D341Med (cell line): ENCODE data around the gene KCNMA1.

Experiments used
- DNase-seq: peaks from one replicate; pipeline ENCODE4 v3.0.0; 2012; ENCODE audit warnings: low spot score

Gene KCNMA1

GRCh38 chr10:77485847-77486246 is 151.8 kb downstream of the KCNMA1 start:
- DNase-seq: no peak

DNA sequence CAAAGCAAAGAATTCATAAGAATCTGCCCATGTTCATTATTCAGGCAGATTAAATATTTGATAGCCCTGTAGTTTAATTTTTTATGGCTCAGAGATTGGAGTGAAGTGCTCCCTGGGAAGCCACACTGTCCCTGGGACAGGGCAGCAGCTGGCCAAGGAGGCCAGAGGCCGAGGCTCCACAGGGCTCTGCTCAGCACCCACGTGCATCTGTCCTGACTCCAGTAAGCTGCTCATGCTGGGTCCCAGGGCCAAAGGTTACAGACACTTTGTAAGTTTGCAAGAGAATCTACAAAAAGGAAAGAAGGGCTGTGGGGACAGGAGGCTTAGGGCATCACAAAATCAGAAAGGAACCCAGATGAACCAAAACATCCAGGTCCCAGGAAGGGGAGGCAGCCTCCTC is 155.5 kb downstream of the KCNMA1 start:
- DNase-seq: no peak

DNA sequence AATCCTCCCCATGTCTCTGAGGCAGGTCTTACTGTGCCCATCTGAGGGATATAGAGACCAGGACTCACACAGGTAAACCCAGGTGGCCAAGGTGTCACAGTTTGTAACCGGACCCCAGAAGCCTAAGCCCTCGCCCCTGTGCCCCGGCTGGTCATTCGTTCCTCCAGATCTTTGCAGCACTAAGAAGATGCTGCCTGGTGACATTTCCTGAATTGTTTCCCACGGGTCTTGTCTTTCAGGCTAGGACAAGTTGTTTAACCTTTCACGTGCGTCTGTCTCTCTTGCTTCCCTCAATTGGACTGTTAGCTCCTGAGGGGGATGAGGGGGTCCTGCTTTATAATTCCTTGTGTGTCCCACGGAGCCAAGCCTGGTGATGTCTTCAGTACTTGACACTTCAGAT is 158.0 kb downstream of the KCNMA1 start:
- DNase-seq: no peak

- no peak for DNase-seq
Measured at GRCh38 chr10:77478962-77479359, 158.6 kb downstream of the KCNMA1 start.

DNA sequence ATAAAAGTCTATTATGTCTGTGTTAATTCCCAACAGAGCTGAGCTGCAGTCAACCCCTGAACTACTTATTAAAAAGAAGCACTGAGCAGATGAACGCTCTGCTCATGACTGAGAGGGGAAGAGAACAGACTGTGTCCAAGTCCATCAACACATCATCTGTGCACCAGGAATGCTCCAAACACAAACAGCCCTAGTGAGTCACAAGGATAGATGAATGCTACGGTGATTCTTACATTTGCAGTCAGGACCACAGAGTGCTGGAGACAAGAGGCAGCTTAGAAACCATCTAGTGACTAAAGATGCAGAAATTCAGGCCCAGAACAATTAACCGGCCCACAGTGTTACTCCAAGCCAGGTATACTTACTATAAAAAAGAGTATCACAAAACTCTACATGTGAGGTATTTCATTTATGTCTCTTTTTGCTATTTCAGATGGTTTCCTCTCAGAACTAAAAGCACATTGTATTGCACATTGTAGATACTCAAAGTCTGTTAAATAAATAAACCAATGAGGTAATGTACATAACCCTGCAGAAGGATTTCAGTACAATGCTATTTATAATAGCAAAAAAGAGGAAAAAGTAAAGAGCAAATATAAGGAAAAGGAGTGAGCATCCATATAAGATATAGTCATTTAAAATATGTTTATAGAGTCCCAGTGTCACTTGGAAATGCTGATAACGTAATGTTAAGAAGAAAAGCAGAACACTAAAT is 159.2 kb downstream of the KCNMA1 start:
- no peak for DNase-seq

- no peak for DNase-seq
Measured at GRCh38 chr10:77475522-77475921, 162.1 kb downstream of the KCNMA1 start.

DNA sequence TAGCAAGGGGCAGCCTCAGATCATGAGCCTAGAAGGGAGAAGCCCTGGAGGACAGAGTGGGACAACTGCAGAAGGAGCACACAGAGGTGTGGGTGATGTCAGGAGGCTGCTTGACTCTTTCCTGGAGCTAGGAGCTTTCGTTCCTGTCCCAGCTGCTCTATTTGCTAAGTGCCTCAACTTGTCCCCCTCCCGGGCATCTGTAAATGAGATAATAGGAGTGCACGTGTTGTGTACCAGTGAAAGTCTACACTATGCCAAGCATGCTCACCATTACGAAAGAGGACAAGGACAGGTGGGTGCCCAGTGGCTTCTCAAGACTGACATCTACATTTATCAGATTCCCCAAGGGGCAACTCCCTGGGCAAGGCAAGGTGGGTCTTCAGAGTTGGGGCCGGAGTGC is 162.7 kb downstream of the KCNMA1 start:
- DNase-seq: no peak

DNA sequence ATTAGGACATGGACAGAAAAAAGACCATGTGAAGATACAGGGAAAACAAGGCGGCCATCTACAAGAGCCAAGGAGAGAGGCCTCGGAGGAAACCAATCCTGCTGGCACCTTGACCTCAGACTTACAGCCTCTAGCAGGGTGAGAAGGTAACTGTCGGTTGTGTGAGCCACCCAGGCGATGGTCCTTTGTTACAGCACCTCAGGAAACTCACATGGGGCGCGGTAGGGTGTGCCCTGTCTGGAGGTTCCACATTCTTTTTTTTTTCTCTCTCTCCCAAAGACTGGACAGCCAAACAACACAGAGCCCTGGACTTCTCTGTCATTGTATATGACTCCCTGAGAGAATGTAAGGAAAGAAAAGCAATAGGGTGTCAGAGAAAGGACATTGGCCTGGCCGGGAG is 163.2 kb downstream of the KCNMA1 start:
- DNase-seq: no peak

GRCh38 chr10:77472146-77472545 is 165.5 kb downstream of the KCNMA1 start:
- no peak for DNase-seq

- no peak for DNase-seq
Measured at GRCh38 chr10:77471069-77471536, 166.5 kb downstream of the KCNMA1 start.

GRCh38 chr10:77467422-77467963 is 170.1 kb downstream of the KCNMA1 start:
- no peak for DNase-seq

- no peak for DNase-seq
Measured at GRCh38 chr10:77463967-77464745, 173.5 kb downstream of the KCNMA1 start.

- DNase-seq: no peak
Measured at GRCh38 chr10:77463499-77463898, 174.1 kb downstream of the KCNMA1 start.

GRCh38 chr10:77461636-77462296 is 175.8 kb downstream of the KCNMA1 start:
- DNase-seq: no peak

DNA sequence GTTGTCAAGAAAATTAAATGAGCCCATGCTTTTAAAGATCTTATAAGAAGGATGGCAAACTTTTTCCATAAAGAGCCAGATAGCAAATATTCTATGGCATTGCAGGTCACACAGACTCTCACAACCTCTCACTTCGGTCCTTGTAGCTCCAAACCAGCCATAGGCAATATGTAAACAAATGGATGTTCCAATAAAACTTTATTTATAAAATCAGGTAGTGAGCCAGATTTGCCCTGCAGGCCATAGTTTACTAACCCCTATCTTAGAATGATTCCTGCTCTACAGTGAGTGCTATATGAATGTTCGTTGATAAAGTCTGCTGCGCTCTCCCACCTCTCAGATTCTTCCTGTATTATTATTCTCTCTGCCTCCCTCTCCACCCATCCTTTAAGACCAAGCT is 177.7 kb downstream of the KCNMA1 start:
- DNase-seq: no peak

DNA sequence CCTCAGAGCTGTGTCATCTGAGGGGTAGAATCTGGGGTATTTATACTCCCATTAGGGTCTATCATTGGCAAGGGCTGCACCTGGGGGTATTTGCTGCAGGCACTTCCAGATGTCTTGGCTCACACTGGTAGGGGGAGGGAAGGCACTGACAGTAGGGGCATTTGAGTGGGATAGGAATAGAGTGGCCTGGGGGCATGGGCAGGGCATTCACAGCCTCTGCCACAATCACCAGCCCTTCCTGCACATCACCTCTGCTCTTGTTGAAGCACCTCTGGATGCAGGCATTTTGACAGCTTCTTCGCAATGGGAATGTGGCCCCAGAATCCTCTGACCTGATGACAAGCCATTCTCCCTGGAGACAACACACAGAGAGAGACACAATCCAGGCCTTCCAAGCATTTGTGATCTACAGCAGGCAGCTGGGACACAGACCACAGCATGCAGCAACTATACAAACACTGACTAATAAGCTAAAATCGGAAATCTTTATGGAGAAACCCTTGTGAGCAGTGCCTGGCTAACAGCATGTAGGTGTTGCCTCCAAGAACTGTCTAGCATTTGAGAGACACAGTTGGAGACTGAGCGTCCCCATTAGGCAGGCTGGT is 178.5 kb downstream of the KCNMA1 start:
- DNase-seq: no peak

- no peak for DNase-seq
Measured at GRCh38 chr10:77457721-77458120, 179.9 kb downstream of the KCNMA1 start.

DNA sequence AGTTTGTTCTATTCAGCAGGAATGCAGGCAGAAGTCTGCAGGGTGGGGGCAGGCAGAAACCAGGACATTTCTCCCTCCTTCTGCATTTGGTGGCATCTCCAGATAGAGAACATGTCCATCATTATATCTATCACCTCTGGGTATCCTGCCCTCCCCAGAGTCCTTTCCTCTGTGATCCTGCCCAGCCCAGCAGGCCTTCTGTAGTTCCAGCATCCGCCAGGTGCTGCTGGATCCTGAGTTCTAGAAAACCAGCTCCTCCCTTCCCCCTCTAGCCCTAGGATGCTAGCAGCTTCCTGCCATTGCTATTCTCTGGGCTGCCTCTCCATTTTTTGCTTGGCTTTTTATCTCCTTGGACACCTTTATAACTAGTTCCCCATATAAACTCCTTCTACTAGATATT is 180.3 kb downstream of the KCNMA1 start:
- no peak for DNase-seq

DNA sequence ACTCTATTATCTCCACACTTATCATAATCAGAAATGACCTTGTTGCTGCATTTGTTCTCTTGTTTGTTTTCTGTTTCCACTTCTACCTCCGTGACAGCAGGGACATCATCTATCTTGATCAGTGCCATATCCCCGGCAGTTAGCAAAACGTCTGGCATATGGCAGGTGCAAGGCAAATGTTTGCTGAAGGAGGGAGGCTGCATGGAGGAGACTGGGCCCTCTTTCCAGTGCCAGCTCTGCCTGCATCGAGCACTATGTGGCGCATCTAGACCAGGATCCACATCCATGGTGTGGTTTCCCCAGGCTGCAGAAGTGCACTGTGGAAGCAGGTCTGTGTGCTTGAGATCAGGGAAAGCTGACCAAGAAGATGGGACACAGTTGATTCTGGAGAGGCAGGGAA is 181.2 kb downstream of the KCNMA1 start:
- DNase-seq: no peak

- DNase-seq: no peak
Measured at GRCh38 chr10:77455561-77455960, 182.0 kb downstream of the KCNMA1 start.

GRCh38 chr10:77452952-77453564 is 184.6 kb downstream of the KCNMA1 start:
- no peak for DNase-seq

GRCh38 chr10:77451886-77452285 is 185.7 kb downstream of the KCNMA1 start:
- no peak for DNase-seq
